HT1080 (cell line): Measurements from ENCODE around the gene TPRG1L. TPM values are rescaled to one million over a fixed set of nuclear protein-coding genes. Genes with fewer than 3 reads are reported as not detected.

ENCODE experiments used
- DNase-seq: peaks from one replicate; pipeline ENCODE4 v3.0.0-alpha.2; 2015; ENCODE audit warnings: low read depth
- total RNA-seq: library from RNA; depleted of rRNA; stranded (reverse); fragments of >200 nt; shearing (Covaris generic); gene quantifications from 2 replicates; pipeline ENCODE4 v1.2.3, GENCODE V29; 2014

Gene TPRG1L
- total RNA-seq, 1 experiment from 2014 or later = 14.4 TPM

- DNase-seq = no peak
Observed at GRCh38 chr1:3627515-3628253, 2.9 kb downstream of the TPRG1L start.

DNA sequence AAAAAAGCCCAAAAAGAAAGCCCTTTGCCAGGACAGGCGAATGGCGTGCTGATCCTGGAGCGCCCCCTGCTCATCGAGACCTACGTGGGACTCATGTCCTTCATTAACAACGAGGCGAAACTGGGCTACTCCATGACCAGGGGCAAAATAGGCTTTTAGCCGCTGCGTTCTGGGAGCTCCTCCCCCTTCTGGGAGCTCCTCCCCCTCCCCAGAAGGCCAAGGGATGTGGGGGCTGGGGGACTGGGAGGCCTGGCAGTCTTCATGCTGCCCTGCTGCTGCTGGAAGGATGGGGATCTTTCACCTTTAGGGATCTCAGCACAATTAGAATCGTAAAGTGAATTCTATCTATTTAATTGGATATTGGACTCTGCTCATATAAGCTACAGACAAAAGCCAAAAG is 3.6 kb downstream of the TPRG1L start:
- DNase-seq = no peak

GRCh38 chr1:3629561-3630160 is 4.8 kb downstream of the TPRG1L start:
- no peak for DNase-seq

- DNase-seq = no peak
Observed at GRCh38 chr1:3630161-3630611, 5.4 kb downstream of the TPRG1L start.

DNA sequence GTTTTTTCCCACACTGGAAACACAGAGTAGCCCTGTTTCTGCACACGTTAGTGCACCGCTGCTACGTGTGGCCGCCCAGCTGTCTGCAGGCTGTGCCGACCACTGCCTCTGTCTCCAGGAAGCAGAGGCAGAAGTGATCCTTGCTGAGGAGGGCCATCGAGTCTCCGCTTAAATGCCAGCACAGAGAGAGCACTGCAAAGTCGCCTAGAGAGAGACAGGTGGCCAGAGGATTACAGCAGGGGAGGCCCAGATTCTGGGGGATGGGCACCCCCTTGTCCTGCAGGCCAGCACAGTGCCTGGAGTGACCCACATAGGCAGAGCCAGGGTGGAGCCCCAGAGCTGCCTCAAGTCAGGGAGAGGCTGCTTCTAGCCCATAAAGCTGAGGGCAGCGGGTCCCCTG is 6.1 kb downstream of the TPRG1L start:
- no peak for DNase-seq

DNA sequence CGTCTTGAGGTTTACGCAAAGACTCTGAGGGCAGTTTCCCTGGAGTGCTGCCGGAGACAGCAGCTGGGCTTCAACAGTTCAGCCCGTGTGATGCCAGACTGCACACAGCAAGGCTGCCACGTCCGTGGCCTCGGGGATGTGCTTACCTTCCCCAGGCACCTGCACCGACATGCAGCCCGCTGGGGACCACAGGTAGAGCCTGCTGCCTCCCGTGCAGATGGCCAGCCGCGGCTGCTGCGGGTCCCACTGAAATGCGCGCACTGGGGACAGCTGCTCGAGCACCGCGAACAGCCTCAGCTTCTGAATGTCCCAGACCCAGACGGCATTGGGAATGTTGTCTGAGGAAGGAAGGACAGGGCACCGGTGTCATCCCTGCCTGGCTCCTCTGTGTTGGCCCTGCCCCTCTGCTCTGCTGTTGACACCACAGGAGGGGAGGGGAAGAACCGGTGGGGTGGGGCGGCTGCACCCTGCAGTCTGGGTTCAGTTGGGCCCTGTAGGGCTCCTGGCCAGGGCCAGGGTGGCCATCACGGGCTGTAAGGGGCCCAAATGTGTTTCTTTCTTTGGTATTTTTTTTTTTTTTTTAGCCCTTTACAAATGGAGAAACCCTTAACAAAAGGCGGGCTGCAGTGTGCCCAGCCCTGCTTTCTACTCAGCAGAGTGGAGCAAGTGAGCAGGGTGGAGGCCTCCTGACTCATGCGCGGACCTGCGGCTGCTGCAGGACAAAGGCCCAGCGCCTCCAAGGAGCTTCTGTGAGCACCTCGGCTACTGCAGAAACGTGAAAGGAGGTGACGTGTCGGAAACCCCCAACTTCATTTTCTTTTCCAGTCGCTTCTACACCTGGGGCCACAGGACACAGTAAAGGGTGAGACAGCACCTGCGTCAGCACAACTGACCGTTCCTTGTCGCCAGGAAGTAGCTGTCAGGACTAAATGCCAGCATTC is 6.8 kb downstream of the TPRG1L start:
- no peak for DNase-seq

- no peak for DNase-seq
Observed at GRCh38 chr1:3632298-3632697, 7.5 kb downstream of the TPRG1L start.

DNA sequence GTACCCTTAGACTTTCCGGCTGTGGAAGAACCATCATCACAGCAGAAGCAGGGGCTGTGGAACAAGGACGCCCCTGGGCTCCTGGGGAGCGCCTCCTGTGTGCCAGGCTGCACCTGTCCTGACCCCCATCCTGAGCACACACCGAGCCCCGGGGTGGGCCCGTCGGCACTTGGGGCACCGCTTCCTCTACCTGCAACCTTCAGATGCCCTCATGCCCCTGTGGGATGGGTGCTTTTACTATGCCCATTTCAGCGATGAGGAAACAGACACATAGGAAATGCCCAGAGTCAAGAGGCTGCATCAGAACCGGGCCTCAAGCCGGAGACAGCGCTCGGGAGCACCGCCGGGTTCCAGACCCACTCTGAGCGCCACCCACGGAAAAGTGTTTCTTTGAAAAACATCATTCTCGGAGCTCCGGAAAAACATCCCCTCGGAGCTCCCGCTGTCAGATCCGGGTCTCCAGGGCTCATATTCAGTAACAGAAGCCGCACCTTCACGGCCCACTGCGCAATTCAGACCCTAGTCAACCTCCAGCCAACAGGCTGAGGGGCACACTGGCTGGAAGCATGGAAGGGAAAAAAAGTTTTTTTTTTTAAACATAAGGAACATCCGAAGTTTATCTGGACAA is 8.0 kb downstream of the TPRG1L start:
- no peak for DNase-seq

- no peak for DNase-seq
Observed at GRCh38 chr1:3633344-3634058, 8.7 kb downstream of the TPRG1L start.

DNA sequence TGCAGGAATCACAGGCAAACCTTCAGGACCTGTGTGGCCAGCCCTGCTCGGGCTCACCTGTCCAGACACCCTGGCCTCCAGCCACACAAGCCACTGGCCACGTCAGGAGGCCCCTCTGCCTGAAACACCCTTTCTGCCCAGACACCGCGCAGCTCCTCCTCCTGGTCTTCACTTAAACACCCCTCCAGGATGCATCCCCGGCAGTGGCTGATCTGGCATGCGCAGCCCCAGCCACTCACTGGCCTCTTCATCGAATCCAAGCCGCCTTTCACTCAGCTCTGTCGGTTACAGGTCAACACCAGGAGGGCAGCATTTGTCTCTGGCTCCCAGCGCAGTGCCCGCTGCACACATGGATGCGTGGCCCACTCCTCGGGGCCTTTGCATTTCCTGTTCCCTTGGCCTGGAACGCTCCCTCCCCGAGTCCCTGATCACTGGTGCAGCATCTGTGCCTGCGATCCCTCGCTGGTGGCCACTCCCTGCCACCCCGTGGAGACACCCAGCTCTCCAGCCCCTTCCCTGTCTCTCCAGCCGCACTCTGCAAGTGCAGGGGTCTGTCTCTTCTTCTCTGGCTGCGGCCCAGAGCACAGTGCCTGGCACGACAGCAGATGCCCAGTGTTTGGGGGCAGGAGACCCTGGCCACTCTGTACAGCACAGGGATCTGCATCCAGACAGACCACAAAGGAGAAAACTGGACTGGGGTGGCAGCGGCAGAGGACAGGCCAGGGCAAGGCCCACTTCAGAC is 9.4 kb downstream of the TPRG1L start:
- DNase-seq = no peak

- DNase-seq = no peak
Observed at GRCh38 chr1:3636080-3636479, 11.3 kb downstream of the TPRG1L start.

GRCh38 chr1:3636531-3636930 is 11.7 kb downstream of the TPRG1L start:
- no peak for DNase-seq

GRCh38 chr1:3638027-3638426 is 13.2 kb downstream of the TPRG1L start:
- no peak for DNase-seq

DNA sequence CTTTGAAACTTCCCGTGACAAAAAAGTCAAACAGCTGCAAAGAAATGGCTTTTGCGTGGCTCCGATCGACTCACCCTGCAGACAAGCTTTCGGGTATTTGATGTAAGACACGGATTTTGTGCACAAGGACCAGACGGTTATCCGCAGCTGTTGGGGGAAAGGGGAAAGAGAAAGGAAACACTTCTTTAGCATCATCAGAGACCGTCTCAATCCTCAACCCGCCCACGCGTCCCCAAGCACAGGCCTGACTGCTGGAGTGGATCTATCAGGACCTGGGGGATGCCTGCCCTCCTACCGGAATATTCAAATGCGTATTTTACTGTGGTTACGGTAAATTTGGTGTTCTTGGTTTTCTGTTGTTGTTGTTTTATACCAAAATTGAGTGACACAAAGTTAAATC is 13.9 kb downstream of the TPRG1L start:
- DNase-seq = no peak

DNA sequence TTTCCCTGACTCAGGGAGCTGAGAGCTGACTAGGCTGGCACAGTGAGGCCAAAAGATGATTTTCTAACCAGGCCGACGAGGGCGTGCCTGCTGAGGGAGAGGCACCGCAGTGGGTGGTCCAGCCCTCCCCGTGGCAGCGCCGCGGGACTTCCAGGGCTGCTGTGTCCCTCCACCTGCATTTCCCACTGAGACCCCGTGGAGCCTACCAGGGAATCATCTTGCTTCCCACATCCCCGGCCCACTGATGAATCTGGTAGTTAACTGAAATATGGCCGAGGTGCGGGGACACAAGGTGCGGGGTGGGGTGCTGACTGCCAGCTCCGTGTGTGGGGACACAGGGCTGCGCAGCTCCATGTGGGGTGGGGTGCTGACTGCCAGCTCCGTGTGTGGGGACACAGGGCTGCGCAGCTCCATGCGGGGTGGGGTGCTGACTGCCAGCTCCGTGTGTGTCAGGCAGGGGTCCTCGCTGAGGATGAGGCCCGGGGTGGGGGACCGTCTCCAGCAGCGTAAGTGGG is 14.6 kb downstream of the TPRG1L start:
- no peak for DNase-seq

DNA sequence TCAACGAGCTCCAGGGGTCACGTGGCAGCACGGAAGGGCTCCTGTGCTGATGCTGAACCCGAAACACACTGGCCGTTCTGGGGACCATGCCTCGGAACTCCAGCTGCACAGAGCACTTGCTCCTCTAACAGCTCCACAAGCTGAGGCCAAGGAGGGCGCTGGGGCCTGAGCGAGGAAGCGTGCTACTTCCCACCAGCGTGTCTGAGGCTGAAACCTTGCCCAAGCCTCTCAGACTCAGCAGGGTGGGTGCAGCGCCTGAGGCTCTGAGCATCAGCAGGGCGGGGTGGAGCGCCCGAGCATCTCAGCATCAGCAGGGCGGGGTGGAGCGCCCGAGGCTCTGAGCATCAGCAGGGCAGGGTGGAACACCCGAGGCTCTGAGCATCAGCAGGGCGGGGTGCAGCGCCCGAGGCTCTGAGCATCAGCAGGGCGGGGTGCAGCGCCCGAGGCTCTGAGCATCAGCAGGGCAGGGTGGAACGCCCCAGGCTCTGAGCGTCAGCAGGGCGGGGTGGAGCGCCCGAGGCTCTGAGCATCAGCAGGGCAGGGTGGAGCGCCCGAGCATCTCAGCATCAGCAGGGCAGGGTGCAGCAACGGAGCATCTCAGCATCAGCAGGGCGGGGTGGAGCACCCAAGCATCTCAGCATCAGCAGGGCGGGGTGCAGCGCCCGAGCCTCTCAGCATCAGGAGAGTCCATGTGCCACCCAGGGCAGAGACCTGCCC is 15.5 kb downstream of the TPRG1L start:
- no peak for DNase-seq

DNA sequence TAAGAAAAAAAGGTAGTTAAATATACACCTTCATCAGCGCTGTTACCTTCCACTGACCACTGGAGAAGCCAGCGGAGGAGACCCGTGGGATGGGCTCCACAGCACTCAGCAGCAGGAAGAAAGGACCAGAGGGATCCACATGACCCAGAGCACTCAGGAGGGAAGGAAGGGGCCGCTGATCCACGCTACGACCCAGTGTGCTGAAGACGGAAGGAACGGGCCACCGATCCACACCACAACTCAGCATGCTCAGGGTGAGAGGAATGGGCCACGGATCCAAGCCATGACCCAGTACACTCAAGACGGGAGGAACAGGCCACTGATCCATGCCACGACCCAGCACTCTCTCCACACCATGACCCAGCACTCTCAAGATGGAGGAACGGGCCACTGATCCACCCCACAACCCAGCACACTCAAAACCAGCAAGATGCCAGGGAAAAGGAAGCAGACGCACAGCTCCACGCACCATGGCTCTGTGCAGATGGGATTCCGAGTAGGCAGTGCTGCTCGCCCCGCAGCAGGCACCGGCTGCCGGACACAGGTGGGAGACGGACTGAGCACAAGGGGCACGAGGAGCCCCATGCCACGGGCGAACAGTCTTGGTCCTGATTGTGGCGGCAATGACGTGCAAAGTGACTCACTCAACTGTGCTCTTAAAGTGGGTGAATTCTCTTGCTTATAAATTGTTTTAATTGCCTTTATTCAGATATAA is 16.4 kb downstream of the TPRG1L start:
- no peak for DNase-seq

DNA sequence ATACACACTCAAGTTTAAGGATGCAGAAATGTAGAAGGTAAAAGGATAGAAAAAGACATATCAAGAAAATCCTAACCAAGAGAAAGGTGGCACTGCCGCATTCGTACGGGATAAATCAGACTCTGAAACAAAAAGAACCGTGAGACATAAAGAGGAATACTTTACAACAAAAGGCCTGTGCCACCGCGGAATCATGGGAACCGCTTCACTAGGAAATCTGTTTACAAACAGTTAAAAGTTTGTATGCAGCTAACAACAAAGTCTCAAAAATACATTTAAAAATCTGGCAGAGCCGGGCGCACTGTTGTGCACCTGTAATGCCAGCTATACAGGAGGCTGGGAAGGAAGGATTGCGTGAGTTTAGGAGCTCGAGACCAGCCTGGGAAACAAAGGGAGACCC is 17.0 kb downstream of the TPRG1L start:
- no peak for DNase-seq
